ENCODE data around the gene MYLK4. TPM values are rescaled to one million over a fixed set of nuclear protein-coding genes. Genes with fewer than 3 reads are reported as not detected.

Gene MYLK4
- total and polyA plus RNA-seq, 8 donors = 0.12 to 1.3 (median 0.43) TPM; not detected in 3

DNA sequence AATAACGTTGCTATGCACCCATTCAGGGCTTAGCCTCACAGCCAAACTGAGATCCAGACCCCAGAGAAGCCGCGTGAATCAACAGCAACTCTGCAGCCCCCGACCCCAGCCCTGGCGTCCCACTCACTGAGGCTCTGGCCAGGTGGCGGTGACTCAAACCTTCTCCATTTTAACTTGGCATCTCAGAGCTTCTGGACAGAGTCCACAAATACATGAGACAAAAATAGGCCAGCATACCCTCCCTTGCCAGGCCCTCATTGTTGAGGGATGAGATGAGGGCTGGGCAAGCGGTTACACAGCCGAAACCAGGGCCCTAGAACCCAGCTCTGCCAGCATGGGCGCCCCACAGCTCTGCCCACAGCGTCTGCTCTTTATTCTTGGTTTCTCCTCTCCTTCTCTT lies 118.4 kb downstream of the MYLK4 start:
- no peak for TF ChIP-seq EP300 (IDR thresholded peaks at IDR 0.05)
- TF ChIP-seq POLR2AphosphoS5 (IDR thresholded peaks at IDR 0.05) = peak in 1 of 3 donors; percentile 4
- H3K27ac ChIP-seq = peak overlapping the region in 2 of 5 donors; percentile 39 to 47
- peaks cover 9 to 30% (median 22%) of the 10 kb centered on the region in 4 donors for H3K4me1 ChIP-seq
- no peak overlapping the region for H3K4me3 ChIP-seq
- H3K36me3 ChIP-seq = no peaks in the 10 kb centered on the region
- no peaks in the 10 kb centered on the region for H3K9me3 ChIP-seq
- intact Hi-C loops (cut with DNase I; ENCODE audit: low total_unique reads) = loop anchor here (10.0 kb wide), 1 partner anchor 178 kb away; no protein-coding TSS in a partner anchor
- WGBS, 5 donors = 75 to 92% (median 85%) methylated on average over 9 to 10 of the region's 10 CpGs
- DNase-seq = peak in 1 of 2 donors; percentile 29
- no peaks in the 10 kb centered on the region for H3K27me3 ChIP-seq

DNA sequence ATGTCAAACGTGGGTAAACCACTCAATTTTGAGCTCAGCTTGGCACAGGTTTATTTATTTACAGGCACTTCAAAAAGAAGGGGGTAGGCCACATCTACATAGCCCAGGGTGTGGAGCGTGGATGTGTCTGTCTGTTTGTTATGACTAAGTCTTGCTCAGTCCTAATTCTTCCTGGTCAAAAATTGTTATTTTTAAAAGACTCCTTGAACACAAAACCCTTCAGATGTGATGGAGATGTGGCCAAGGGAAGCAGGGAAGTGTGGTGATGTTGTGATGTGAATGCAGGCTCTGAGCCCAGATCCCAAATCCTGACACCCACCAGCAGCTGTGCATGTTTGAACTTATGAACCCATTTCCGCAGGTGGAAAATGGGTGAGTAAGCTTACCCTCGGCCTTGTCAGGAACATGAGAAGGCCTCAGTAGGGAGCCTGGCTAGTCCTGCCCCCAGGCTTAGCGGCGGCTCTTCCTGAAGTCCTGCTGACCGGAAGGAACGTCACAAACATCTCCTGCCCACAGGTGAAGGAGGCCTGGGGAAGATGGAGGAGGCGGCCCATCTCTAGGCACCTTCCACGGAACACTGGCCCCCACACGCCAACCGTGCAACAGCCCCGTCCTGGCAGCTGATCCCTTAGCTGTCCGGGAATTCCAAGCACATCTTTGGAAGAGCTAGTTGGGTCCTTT lies 119.7 kb downstream of the MYLK4 start:
- peak overlapping the region in 1 of 5 donors; percentile 58 for H3K27ac ChIP-seq
- no peak for TF ChIP-seq POLR2AphosphoS5 (IDR thresholded peaks at IDR 0.05)
- TF ChIP-seq CTCF (IDR thresholded peaks at IDR 0.05) = no peak
- TF ChIP-seq POLR2A (IDR thresholded peaks at IDR 0.05) = no peak
- no peak for TF ChIP-seq EP300 (IDR thresholded peaks at IDR 0.05)
- H3K9me3 ChIP-seq = no peaks in the 10 kb centered on the region
- 76 to 80% (median 78%) methylated on average over 13 to 14 of the region's 14 CpGs for WGBS, 5 donors
- no peak for DNase-seq
- intact Hi-C loops (cut with DNase I; ENCODE audit: low total_unique reads) = loop anchor here (10.0 kb wide), 1 partner anchor 176 kb away; no protein-coding TSS in a partner anchor
- no peak overlapping the region for H3K4me3 ChIP-seq
- no peaks in the 10 kb centered on the region for H3K36me3 ChIP-seq
- peaks cover 9 to 30% (median 22%) of the 10 kb centered on the region in 4 donors for H3K4me1 ChIP-seq
- no peaks in the 10 kb centered on the region for H3K27me3 ChIP-seq

DNA sequence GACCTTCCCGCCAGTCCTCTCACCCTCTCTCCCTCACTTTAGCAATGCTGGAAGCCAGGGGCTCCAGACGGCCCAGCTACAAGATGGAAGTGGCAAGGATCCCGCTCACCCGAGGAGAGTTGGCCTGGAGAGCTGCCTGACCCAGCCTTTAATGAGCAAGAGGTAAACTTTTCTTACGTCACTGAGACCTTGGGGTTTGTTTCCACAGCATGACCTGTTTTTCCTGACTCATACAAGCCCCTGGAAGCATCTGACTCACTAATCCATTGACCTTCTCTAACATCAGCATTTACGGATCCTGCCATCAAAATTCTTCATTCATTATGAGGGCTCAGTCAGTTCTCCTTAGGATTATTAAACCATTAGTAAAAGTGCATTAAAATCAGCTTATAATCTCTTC lies 120.4 kb downstream of the MYLK4 start:
- Histone ChIP-seq H3K36me3 (no peaks in the 10 kb centered on the region), H3K4me1 (peaks cover 9 to 30% (median 21%) of the 10 kb centered on the region in 4 donors), H3K9me3 (no peaks in the 10 kb centered on the region), H3K4me3 (no peak overlapping the region), H3K27ac (no peak overlapping the region), H3K27me3 (no peaks in the 10 kb centered on the region)
- peak in 1 of 2 donors; percentile 19 for DNase-seq
- intact Hi-C loops (cut with DNase I; ENCODE audit: low total_unique reads) = loop anchor here (10.0 kb wide), 1 partner anchor 176 kb away; no protein-coding TSS in a partner anchor
- 62 to 73% (median 71%) methylated on average over 6 of the region's 6 CpGs for WGBS, 5 donors
- TF ChIP-seq POLR2AphosphoS5 (IDR thresholded peaks at IDR 0.05) (no peak), POLR2A (IDR thresholded peaks at IDR 0.05) (no peak), CTCF (IDR thresholded peaks at IDR 0.05) (no peak), EP300 (IDR thresholded peaks at IDR 0.05) (no peak)

- intact Hi-C loops (cut with DNase I; ENCODE audit: low total_unique reads) = no loop called here
- Histone ChIP-seq H3K27ac (no peak overlapping the region), H3K36me3 (no peaks in the 10 kb centered on the region), H3K4me1 (no peaks in the 10 kb centered on the region), H3K27me3 (no peaks in the 10 kb centered on the region), H3K4me3 (no peak overlapping the region), H3K9me3 (no peaks in the 10 kb centered on the region)
- TF ChIP-seq CTCF (IDR thresholded peaks at IDR 0.05) = no peak
- no peak for TF ChIP-seq POLR2AphosphoS5 (IDR thresholded peaks at IDR 0.05)
- TF ChIP-seq POLR2A (IDR thresholded peaks at IDR 0.05) = no peak
- no peak for TF ChIP-seq EP300 (IDR thresholded peaks at IDR 0.05)
- DNase-seq = no peak
- WGBS, 5 donors = 84 to 87% (median 86%) methylated on average over 7 of the region's 7 CpGs
These were observed 124.3 kb downstream of the MYLK4 start for GRCh38 chr6:2626401-2626800.

- no peak overlapping the region for H3K27ac ChIP-seq
These were observed 125.1 kb downstream of the MYLK4 start for GRCh38 chr6:2625581-2625980.

More at GRCh38 chr6:2625581-2625980, 125.1 kb downstream of the MYLK4 start:
- Histone ChIP-seq H3K27me3 (no peaks in the 10 kb centered on the region), H3K4me3 (no peak overlapping the region), H3K9me3 (no peaks in the 10 kb centered on the region), H3K36me3 (no peaks in the 10 kb centered on the region), H3K4me1 (no peaks in the 10 kb centered on the region)
- no peak for DNase-seq
- intact Hi-C loops (cut with DNase I; ENCODE audit: low total_unique reads) = no loop called here
- 22 to 55% (median 35%) methylated on average over 1 of the region's 1 CpG for whole genome bisulfite sequencing, 5 donors
- no peak for TF ChIP-seq POLR2AphosphoS5 (IDR thresholded peaks at IDR 0.05)
- no peak for TF ChIP-seq POLR2A (IDR thresholded peaks at IDR 0.05)
- TF ChIP-seq EP300 (IDR thresholded peaks at IDR 0.05) = no peak
- no peak for TF ChIP-seq CTCF (IDR thresholded peaks at IDR 0.05)
